ENCODE data around the gene PKD2L1. TPM values are rescaled to one million over a fixed set of nuclear protein-coding genes. Genes with fewer than 3 reads are reported as not detected.

Gene PKD2L1
- total and polyA plus RNA-seq, 2 of the 8 experiments (the other 6 are each of a cell fraction or from before 2014, with no cell fraction given), result 0.20 to 0.33 TPM

DNA sequence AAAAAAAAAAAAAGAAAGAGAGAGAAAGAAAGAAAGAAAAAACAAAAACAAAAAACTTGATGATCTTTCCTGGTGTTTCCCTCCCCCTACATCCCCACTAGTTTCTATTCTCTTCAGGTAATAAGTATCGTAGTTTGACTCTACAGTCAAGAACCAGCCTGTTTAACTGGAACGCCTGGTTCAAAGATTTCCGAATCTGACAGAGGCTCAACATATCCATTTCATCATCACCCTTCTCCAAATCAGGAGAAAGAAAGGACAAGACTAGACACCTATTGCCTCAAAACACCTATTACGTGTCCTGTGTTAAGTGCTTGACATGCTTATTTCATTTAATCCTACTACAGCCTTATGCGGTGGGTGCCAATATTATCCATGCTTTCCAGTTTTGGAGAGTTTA, 23.2 kb downstream of the PKD2L1 start:
- Histone ChIP-seq H2BK5ac (ENCODE audit: low read depth, low read length) (no peak overlapping the region), H3K4me2 (ENCODE audit: insufficient read depth in 1 of 2, low read depth in 2 of 2, low read length in 2 of 2) (no peak overlapping the region), H3K9ac (replicated peaks in 1 of 4; ENCODE audit: extremely low read depth in 1 of 4, low read depth in 3 of 4, low read length in 3 of 4) (no peak overlapping the region), H2AFZ (ENCODE audit: low read length) (no peak overlapping the region), H3K27ac (ENCODE audit: low read depth, low read length) (no peak overlapping the region), H3K18ac (ENCODE audit: extremely low read depth, low read length) (no peak overlapping the region), H4K8ac (ENCODE audit: extremely low read depth, insufficient read depth, low read length) (no peak overlapping the region), H2BK12ac (ENCODE audit: low read depth, low read length) (no peak overlapping the region), H2BK15ac (ENCODE audit: low read length) (no peak overlapping the region), H3K14ac (ENCODE audit: insufficient read length) (no peak overlapping the region), H2AK5ac (ENCODE audit: low read depth, low read length) (no peak overlapping the region), H3K4me1 (replicated peaks in 1 of 4; ENCODE audit: control insufficient read depth in 3 of 4, insufficient read depth in 4 of 4, low read length in 3 of 4) (peaks cover 0 to 2% (median 1%) of the 10 kb centered on the region in 4 experiments; a peak in 3 of 7 replicates), H3K36me3 (ENCODE audit: control insufficient read depth in 2 of 4, insufficient read depth in 4 of 4, low read length in 3 of 4) (no peaks in the 10 kb centered on the region), H3K4me3 (ENCODE audit: extremely low read depth in 1 of 4, insufficient read depth in 2 of 4, low read depth in 3 of 4, low read length in 4 of 4) (no peak overlapping the region), H4K91ac (replicated peaks; ENCODE audit: insufficient read length, low read length) (no peak overlapping the region), H4K5ac (ENCODE audit: insufficient read length, low read depth, low read length) (no peak overlapping the region), H2BK20ac (ENCODE audit: low read length) (no peak overlapping the region), H2BK120ac (replicated peaks; ENCODE audit: low read depth, low read length) (no peak overlapping the region), H3K23ac (ENCODE audit: insufficient read length) (no peak overlapping the region), H4K20me1 (replicated peaks in 1 of 2; ENCODE audit: control insufficient read depth in 1 of 2, insufficient read depth in 2 of 2, low read length in 2 of 2) (no peaks in the 10 kb centered on the region), H3K56ac (replicated peaks; ENCODE audit: insufficient read length, low read depth, low read length) (no peak overlapping the region), H3K23me2 (ENCODE audit: low read depth, low read length) (no peaks in the 10 kb centered on the region; the same call in 1 of the 2 replicates), H3K79me2 (ENCODE audit: control insufficient read depth in 1 of 2, insufficient read depth in 2 of 2, low read length in 2 of 2) (no peaks in the 10 kb centered on the region), H3K27me3 (replicated peaks in 1 of 4; ENCODE audit: control insufficient read depth in 3 of 4, extremely low read depth in 1 of 4, insufficient read depth in 3 of 4, low read length in 3 of 4) (no peaks in the 10 kb centered on the region), H3K4ac (replicated peaks; ENCODE audit: insufficient read length, low read depth, low read length) (no peak overlapping the region), H3K9me3 (ENCODE audit: insufficient read depth in 2 of 2, low read depth in 1 of 2, low read length in 1 of 2) (no peaks in the 10 kb centered on the region), H3K79me1 (ENCODE audit: low read depth, low read length) (no peaks in the 10 kb centered on the region)
- ChIA-PET POLR2A (ENCODE audit: partially characterized antibody) (no interaction called here), CTCF (ENCODE audit: partially characterized antibody) (interaction anchor here (1.3 to 2.3 kb wide), 2 partner anchors 22 to 30 kb away, joined by 3 to 9 read pairs; no protein-coding TSS in a partner anchor)
- 96% methylated on average over 5 of the region's 5 CpGs; no CpG with 5 or more reads in 1 of the 2 experiments for WGBS, 2 experiments (ENCODE audit: extremely low coverage in 1 of 2, insufficient coverage in 1 of 2, insufficient read length in 1 of 2, insufficient replicate concordance in 2 of 2, low coverage in 1 of 2, low lambda C conversion rate in 2 of 2, missing lambda C conversion rate in 1 of 2)
- FAIRE-seq (no peak), DNase-seq (ENCODE audit: low read depth in 1 of 2, low spot score in 2 of 2) (no peak)
- no peak for TF ChIP-seq TAF7 (optimal IDR thresholded peaks at IDR 0.05; ENCODE audit: borderline replicate concordance, low read depth, low read length)
- no peak for TF ChIP-seq SP2 (IDR thresholded peaks at IDR 0.05; ENCODE audit: low read length)
- TF ChIP-seq SP4 (IDR thresholded peaks at IDR 0.05; ENCODE audit: low read length), result no peak
- no peak for TF ChIP-seq KDM1A (IDR thresholded peaks at IDR 0.05; ENCODE audit: borderline replicate concordance, low read length)
- no peak for TF ChIP-seq CTCF (IDR thresholded peaks at IDR 0.05; ENCODE audit: control extremely low read depth in 1 of 3, insufficient read depth in 1 of 3, low read depth in 1 of 3, low read length in 3 of 3)
- no peak for TF ChIP-seq RNF2 (IDR thresholded peaks at IDR 0.05; ENCODE audit: borderline replicate concordance, low read depth, low read length, missing control alignments, poor library complexity, severe bottlenecking)
- no peak for TF ChIP-seq RAD21 (IDR thresholded peaks at IDR 0.05 in 1 of 2, conservative IDR thresholded peaks at IDR 0.05 in 1 of 2; ENCODE audit: low read depth in 2 of 2, low read length in 2 of 2)
- TF ChIP-seq PHF8 (conservative IDR thresholded peaks at IDR 0.05; ENCODE audit: low read depth, low read length), result no peak
- no peak for TF ChIP-seq RFX5 (IDR thresholded peaks at IDR 0.05; ENCODE audit: borderline replicate concordance, low read depth, low read length)
- TF ChIP-seq, protein P1, sequence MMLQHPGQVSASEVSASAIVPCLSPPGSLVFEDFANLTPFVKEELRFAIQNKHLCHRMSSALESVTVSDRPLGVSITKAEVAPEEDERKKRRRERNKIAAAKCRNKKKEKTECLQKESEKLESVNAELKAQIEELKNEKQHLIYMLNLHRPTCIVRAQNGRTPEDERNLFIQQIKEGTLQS (IDR thresholded peaks at IDR 0.05; ENCODE audit: insufficient read depth, low read depth, low read length), result no peak

Data from H1 (cell line).